ENCODE measurements around the gene CSNK1G3. TPM values are rescaled to one million over a fixed set of nuclear protein-coding genes. Genes with fewer than 3 reads are reported as not detected.
A peak's percentile ranks its signal among the peaks of the same experiment; 100 is the strongest.
"Not testable (repeated sequence)": the region's sequence is repeated elsewhere in the genome, so short reads cannot be mapped to it uniquely, and the experiment has no call there.

CSNK1G3 gene
- total RNA-seq (2014; rRNA removed; shearing (Covaris generic)) = 62.8 and 65.1 TPM in 2 replicates
- polyA plus RNA-seq (2016; fragmentation: Nextera tagmentation; extraction: Ambion mirVana) = 18.2 and 19.6 TPM in 2 replicates
- long read RNA-seq, partial matches to known transcripts = 0 of 7 reads
- long read RNA-seq, other reads (novel, unspliced or antisense) = 5 of 7 reads

DNA sequence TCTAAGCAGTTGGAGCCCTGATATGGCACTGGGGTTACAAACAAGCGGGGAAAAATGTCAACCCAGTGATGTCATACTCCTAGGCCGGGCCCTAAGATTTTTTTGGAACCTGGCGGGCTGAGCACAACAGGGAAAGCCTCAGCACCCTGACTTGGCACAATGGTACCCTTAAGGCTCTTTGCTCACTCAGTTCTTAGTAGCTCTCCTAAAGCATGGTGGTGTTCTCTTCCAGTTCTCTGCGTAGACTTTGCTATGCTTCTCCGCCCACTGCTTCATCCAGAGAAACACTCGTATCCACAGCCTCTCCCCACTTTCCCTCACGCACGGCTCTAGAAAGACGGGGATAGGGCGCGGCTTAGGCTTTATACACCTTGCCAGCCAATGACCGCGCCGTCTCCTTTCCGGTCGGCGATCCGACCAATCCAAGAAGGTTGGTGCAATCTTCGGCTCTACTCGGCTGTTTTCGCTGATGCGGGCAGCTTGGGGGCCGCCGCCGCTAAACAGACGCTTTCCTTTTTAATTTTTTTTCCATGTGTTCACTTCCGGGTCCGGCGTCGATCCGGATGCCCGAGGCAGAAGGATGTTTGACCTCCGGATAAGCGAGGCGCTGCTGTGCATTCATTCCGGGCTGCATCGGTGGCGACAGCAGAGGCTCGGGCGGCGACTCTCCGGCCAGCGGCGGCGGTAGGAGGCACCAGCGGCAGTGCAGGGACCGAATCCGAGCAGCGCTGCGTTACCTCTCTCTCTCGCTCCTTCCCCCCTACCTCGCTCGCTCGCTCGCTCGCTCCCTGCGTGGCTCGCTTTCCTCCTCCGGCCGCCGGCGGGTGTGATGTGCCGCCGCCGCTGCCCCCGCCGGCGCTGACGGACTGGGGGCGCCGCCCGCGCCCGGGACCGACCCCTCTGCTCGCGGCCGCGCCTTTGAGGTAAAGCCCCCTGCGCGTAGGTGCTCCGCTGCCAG is at the start of gene CSNK1G3:
Gene CSNK1G3, plus strand, starts transcription at position 530 of the 958 bp plus-strand sequence. CDS start 33,487 bp downstream, outside the sequence.
- Mint-ChIP-seq H3K9me3 (no peaks in the 10 kb centered on the region), H3K27ac (peak within 1 kb of the TSS; percentile 99), H3K36me3 (ENCODE audit: low read depth) (no peaks in the 10 kb centered on the region), H3K4me1 (peaks cover 38% of the 10 kb centered on the region), H3K27me3 (ENCODE audit: insufficient read depth, low read depth, poor library complexity) (peaks cover 11% of the 10 kb centered on the region), H3K4me3 (peak within 1 kb of the TSS; percentile 99)
- DNase-seq (ENCODE audit: low spot score) (peak; percentile 98), ATAC-seq (peak; percentile 94)
- Histone ChIP-seq H2AFZ (peak within 1 kb of the TSS; percentile 11; the same call in 1 of the 2 replicates), H3K4me2 (peak within 1 kb of the TSS; percentile 83), H3F3A (replicated peaks; ENCODE audit: low read depth) (no peaks in the 10 kb centered on the region), H3K4me3 (peak within 1 kb of the TSS; percentile 72), H3K27me3 (ENCODE audit: insufficient read depth) (no peaks in the 10 kb centered on the region), H3K4me1 (ENCODE audit: insufficient read depth) (peaks cover 20% of the 10 kb centered on the region), H3K36me3 (ENCODE audit: insufficient read depth) (no peaks in the 10 kb centered on the region), H3K79me2 (replicated peaks; ENCODE audit: insufficient read depth) (peaks cover 42% of the 10 kb centered on the region), H3K27ac (ENCODE audit: low read depth) (peak within 1 kb of the TSS; percentile 77), H3K9me2 (ENCODE audit: insufficient read depth) (no peaks in the 10 kb centered on the region; the same call in 1 of the 2 replicates), H4K20me1 (replicated peaks; ENCODE audit: insufficient read depth) (peaks cover 7% of the 10 kb centered on the region; the same call in 1 of the 2 replicates)
- TF ChIP-seq POLR2AphosphoS5 (IDR thresholded peaks at IDR 0.05; ENCODE audit: low read depth) (peak; percentile 100), ZNF114 (CRISPR knock-in tag; IDR thresholded peaks at IDR 0.05) (peak; percentile 67; the same call in 1 of the 2 replicates), JUNB (IDR thresholded peaks at IDR 0.05; ENCODE audit: unreplicated experiment) (no peak)
- TF ChIP-seq, protein P1, sequence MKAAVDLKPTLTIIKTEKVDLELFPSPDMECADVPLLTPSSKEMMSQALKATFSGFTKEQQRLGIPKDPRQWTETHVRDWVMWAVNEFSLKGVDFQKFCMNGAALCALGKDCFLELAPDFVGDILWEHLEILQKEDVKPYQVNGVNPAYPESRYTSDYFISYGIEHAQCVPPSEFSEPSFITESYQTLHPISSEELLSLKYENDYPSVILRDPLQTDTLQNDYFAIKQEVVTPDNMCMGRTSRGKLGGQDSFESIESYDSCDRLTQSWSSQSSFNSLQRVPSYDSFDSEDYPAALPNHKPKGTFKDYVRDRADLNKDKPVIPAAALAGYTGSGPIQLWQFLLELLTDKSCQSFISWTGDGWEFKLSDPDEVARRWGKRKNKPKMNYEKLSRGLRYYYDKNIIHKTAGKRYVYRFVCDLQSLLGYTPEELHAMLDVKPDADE (IDR thresholded peaks at IDR 0.05) = 0 out of 2 replicates have a peak, but pooled peaks have one; percentile 12

DNA sequence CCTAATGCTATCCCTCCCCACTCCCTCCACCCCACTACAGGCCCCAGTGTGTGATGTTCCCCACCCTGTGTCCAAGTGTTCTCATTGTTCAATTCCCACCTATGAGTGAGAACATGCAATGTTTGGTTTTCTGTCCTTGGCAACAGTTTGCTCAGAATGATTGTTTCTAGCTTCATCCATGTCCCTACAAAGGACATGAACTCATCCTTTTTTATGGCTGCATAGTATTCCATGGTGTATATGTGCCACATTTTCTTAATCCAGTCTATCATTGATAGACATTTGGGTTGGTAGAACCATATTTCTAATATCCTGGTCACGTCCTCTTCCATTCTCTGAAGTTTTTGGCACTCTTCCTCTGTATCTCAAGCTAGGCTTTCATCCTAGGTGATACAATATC is 45.1 kb upstream of the CSNK1G3 start:
- H3K36me3 Mint-ChIP-seq (ENCODE audit: low read depth); H4K20me1 ChIP-seq (replicated peaks; ENCODE audit: insufficient read depth); H3F3A ChIP-seq (replicated peaks; ENCODE audit: low read depth); H3K36me3 ChIP-seq (ENCODE audit: insufficient read depth); H3K27ac Mint-ChIP-seq; DNase-seq (ENCODE audit: low spot score); H3K4me1 ChIP-seq (ENCODE audit: insufficient read depth); H3K4me3 Mint-ChIP-seq; H3K27me3 ChIP-seq (ENCODE audit: insufficient read depth); H3K79me2 ChIP-seq (replicated peaks; ENCODE audit: insufficient read depth); H3K4me1 Mint-ChIP-seq; H3K4me2 ChIP-seq; H3K27ac ChIP-seq (ENCODE audit: low read depth); H3K9me2 ChIP-seq (ENCODE audit: insufficient read depth); H3K4me3 ChIP-seq; H2AFZ ChIP-seq; H3K27me3 Mint-ChIP-seq (ENCODE audit: insufficient read depth, low read depth, poor library complexity); ATAC-seq; H3K9me3 Mint-ChIP-seq: not testable (repeated sequence)

DNA sequence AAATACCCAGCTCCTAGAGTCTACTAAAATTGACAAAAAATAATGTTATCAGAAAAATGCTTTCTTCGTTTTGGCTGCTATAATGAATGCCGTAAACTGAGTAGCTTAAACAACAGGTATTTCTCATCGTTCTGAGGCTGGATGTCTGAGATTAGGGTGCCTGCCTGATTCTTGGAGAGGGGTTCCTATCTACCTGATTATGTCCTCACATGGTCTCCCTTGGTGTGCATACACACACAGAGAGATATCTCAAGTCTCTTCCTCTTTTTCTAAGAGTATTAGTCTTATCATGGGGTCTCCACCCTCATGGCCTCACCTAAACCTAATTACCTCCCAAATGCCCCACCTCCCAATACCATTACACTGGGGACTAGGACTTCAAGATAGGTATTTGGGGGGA is 40.6 kb upstream of the CSNK1G3 start:
- DNase-seq (ENCODE audit: low spot score) (no peak), ATAC-seq (no peak)
- H3K4me3 Mint-ChIP-seq = no peak overlapping the region
- H3K27me3 Mint-ChIP-seq (ENCODE audit: insufficient read depth, low read depth, poor library complexity) = peaks cover 1% of the 10 kb centered on the region
- H3K4me3 ChIP-seq = no peak overlapping the region
- no peaks in the 10 kb centered on the region for H3F3A ChIP-seq (replicated peaks; ENCODE audit: low read depth)
- H3K27me3 ChIP-seq (ENCODE audit: insufficient read depth) = no peaks in the 10 kb centered on the region
- no peak overlapping the region for H3K4me2 ChIP-seq
- H3K36me3 ChIP-seq (ENCODE audit: insufficient read depth) = no peaks in the 10 kb centered on the region
- H3K9me2 ChIP-seq (ENCODE audit: insufficient read depth) = no peaks in the 10 kb centered on the region
- TF ChIP-seq NANOG (IDR thresholded peaks at IDR 0.05; ENCODE audit: borderline replicate concordance) (no peak), EZH2 (IDR thresholded peaks at IDR 0.05; ENCODE audit: low read depth, unreplicated experiment) (no peak), ZNF114 (CRISPR knock-in tag; IDR thresholded peaks at IDR 0.05) (no peak)
- TF ChIP-seq, protein P2, sequence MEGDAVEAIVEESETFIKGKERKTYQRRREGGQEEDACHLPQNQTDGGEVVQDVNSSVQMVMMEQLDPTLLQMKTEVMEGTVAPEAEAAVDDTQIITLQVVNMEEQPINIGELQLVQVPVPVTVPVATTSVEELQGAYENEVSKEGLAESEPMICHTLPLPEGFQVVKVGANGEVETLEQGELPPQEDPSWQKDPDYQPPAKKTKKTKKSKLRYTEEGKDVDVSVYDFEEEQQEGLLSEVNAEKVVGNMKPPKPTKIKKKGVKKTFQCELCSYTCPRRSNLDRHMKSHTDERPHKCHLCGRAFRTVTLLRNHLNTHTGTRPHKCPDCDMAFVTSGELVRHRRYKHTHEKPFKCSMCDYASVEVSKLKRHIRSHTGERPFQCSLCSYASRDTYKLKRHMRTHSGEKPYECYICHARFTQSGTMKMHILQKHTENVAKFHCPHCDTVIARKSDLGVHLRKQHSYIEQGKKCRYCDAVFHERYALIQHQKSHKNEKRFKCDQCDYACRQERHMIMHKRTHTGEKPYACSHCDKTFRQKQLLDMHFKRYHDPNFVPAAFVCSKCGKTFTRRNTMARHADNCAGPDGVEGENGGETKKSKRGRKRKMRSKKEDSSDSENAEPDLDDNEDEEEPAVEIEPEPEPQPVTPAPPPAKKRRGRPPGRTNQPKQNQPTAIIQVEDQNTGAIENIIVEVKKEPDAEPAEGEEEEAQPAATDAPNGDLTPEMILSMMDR (conservative IDR thresholded peaks at IDR 0.05; ENCODE audit: low read depth in 2 of 2) = no peak
- 0 out of 2 replicates have a peak, but pooled peaks cover 6% of the 10 kb centered on the region for H3K4me1 ChIP-seq (ENCODE audit: insufficient read depth)
- no peak overlapping the region for H3K27ac Mint-ChIP-seq
- no peak overlapping the region for H3K27ac ChIP-seq (ENCODE audit: low read depth)
- H3K9me3 Mint-ChIP-seq = peaks cover 3% of the 10 kb centered on the region; the same call in 1 of the 3 replicates
- H3K36me3 Mint-ChIP-seq (ENCODE audit: low read depth) = no peaks in the 10 kb centered on the region
- H3K79me2 ChIP-seq (replicated peaks; ENCODE audit: insufficient read depth) = no peaks in the 10 kb centered on the region
- H2AFZ ChIP-seq = no peak overlapping the region
- no peaks in the 10 kb centered on the region for H4K20me1 ChIP-seq (replicated peaks; ENCODE audit: insufficient read depth)
- H3K4me1 Mint-ChIP-seq = peaks cover 7% of the 10 kb centered on the region
